COLO829 (cell line): ENCODE results near the gene SPRR3.

ENCODE experiments used
- DNase-seq: peaks from one replicate; pipeline ENCODE4 v3.0.0; 2012; ENCODE audit warnings: low spot score

Gene SPRR3, protein sequence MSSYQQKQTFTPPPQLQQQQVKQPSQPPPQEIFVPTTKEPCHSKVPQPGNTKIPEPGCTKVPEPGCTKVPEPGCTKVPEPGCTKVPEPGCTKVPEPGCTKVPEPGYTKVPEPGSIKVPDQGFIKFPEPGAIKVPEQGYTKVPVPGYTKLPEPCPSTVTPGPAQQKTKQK

DNA sequence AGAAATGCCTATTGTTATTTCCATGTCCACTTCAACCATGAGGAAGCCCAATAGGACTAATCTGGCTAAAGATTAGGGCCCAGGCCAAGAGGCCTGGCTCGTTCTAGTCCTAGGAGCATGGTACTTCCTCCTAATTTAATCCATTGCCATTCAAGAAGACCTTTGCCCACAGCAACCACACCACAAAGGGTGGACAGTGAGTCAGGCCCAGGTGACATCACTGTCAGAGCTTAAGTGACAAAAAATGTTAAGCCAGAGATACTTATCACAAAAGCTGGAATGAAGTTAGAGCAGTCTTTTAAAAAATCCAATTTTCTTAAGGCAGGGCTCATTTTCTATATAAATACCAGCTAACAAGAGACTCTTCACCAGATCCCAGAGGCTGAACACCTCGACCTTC lies at the start of gene SPRR3:
TSS of gene SPRR3 (plus strand) at position 368 of the 400 bp plus-strand sequence. CDS start 1,272 bp downstream, outside the sequence.
- no peak for DNase-seq

DNA sequence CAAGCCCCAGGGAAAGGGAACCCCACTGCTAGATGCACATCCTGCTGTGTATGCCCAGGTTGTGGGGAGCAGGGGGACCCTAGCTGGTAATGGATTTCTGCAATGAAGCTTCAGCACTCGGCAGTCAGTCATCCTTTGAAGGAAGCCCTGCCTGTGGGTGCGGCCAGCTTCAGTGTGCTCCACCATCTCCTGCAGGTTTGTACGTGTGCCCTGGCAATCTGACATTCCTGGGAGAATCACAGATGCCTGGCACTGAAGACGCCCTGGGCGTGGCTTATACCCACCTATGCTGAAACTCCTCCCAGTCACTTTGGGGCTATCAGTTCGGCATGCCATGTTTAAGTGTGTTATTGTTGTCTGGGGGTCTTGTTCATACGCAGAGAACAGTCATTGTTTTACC lies 47.8 kb upstream of the SPRR3 start:
- DNase-seq: no peak

DNA sequence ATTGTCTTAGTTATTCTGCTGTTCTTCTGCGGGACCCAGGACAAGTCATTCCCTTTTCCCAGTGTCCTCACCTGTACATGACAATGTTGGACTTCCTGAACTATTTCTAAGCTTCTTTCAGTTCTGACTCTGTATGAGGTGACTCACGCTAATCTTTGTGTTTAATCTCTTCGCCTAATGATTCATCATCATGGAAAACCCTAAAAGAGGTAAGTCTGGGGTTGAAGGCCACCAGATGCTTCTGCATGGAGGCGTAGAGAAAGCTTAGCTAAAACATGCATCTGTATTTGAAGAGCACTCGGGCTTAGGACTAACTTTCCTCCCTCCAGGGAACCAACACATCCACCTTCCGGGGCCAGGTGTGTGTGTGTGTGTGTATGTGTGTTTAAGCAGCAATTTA lies 47.1 kb upstream of the SPRR3 start:
- no peak for DNase-seq

DNA sequence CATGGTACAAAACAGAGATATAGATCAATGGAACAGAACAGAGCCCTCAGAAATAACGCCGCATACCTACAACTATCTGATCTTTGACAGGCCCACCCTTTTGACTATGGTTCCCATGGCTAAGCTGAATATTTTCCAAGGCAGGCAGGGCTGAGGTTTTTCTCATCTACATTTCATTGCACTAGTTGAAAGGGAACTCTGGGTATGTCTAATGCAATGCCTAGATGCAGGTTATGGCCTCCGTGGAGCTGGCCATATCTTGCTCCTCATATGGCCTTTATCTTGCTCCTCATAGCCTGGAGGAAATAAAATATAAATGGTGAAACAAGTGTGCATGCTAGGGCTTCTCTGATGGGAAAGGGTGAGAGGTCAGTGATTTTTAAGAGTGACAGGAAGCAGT lies 44.0 kb upstream of the SPRR3 start:
- DNase-seq: no peak

DNA sequence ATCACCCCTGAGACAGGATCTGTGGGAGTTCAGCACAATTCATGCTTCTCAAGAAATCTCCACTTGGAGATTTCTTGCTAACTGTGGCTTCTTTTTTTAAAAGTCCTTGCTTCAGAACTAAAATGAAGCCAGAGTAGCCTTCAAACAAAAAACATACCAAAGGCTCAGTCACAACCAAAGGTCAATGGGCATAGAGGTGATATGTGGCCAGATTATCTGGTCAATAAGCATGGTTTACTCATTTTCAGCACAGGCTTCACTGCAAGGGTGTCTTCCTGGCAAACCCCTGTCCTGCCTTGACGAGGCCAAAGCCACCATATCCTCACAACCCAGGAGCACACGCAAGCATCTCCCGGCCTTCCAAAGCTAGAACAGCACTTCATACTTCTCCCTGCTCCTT lies 42.3 kb upstream of the SPRR3 start:
- DNase-seq: no peak

DNA sequence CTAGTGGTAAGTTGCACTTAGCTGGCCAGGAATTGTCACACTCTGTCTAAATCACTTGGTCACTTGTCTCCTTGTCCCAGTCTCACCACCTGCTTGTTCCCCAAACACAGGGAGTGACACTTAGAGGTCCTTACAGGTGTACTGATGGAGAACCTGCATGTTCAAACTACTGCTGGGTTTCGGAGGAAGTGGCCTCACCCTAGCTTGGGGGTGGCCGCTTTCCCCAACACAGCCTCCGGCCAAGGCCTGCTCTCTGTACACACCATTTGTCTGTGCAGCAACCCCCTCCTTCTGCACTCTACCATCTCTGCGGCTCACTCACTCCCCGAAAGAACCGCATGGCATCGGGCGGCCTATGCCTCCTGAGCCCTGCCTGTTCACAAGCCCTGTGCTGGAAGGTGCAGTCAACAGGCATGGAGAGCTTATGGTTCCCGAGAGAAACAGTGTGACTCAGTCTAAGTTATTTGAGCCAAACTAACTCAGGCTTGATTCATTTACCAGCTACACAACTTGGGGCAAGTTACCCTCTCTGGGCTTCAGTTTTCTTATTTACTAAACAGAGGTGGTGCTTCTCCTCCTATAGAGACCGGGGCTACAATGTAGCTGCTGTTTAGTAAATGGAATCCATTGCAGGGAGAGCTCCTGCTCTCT lies 41.6 kb upstream of the SPRR3 start:
- no peak for DNase-seq

DNA sequence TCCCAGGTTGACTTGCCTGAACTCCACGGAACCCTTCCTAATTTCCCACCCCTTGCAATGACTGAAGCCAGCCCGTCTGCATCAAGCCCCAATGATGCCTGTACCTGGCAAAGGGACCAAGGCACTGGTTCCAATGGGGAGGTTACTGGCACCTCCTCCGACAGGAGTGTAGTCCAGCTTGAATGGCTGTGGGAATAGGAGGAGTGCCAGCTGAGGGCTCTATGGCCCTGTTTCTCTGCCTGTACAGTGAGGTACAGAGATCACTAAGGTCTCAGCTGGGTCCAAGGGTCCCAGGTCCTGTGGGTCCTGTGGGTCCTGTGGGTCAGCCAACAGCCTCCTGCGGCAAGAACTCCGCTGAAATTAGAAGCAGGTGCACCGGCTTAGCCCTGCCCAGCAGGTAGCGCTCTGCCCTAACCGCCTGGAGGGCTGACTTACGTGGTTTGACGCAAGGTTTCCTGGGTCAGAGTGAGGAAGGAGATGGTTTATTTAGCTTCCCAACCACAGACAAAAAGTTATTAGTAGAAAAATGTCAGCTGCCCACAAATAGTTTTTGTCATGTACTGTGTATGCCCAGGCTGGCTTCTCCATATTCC lies 41.0 kb upstream of the SPRR3 start:
- no peak for DNase-seq

DNA sequence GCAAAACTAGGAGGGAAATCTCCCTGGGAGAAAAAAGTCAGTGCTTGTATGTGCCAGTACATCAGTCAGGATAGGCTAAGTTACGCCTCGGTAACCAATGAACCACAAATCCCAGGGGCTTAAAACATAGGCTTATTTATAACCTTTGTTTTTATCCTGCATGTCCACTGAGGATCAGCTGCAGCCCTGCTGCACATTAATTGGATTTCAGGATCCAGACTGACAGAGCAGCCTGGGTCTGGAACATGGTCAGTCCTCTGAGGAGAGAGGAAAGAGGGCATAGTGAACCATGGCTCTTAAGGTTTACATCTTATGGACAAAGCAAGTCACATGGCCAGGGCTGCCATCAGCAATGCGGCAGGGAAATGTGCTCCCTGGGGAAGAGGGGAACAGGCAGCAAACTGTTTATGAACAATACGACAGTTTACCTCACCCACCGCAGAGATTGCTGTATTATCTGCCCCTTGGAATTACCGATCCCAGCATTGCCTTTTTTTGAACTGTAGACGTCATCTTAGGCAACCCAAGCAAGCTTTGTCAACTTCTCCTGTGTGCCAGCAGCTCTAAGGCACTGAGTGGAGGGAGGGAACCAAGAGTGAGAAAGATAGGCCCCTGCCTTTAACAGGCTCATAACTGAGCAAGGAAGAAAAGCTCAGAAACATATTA lies 40.2 kb upstream of the SPRR3 start:
- DNase-seq: no peak

DNA sequence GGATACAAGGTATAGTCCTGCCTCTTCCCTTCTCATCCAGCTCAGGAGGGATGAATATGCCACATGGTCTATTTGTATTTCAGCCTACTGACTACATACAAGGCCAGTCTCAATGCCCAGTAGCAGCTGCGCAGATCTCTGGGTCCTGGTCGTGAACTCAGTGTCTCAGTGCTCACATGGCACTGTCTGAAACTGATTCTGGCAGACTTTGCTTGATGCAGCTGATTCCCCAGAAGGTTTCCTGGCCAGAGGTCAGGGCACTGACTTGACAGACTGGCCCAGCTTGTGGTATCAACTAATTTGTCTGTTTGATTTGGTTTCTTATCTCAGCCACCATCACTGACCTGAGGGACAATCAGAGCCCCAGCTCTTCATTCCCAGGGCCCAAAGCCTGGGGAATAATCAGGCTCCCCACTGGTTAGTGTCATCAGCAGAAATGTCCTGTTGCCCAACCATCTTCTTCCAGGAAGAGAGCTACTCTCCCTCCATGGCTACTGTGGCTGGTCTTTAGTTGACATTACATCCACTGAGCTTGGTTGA lies 38.6 kb upstream of the SPRR3 start:
- no peak for DNase-seq

DNA sequence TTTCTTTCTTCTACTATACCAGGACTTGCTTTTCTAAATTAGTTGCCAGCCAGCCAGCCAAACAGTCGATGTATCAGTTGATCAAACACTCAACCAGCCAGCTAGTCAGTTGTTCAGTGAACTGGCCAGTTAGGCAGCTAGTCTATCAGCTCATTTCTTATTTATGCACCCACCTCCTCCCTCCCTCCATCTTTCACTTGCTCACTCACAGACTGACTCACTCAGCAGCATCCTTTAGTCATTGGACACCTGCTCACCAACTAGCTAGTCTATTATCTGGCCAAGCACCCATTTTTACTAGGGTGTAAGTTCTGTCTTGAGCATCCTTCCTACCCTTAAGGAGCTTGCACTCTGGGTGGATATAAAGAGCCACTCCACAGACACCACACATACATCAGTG lies 37.0 kb upstream of the SPRR3 start:
- no peak for DNase-seq

DNA sequence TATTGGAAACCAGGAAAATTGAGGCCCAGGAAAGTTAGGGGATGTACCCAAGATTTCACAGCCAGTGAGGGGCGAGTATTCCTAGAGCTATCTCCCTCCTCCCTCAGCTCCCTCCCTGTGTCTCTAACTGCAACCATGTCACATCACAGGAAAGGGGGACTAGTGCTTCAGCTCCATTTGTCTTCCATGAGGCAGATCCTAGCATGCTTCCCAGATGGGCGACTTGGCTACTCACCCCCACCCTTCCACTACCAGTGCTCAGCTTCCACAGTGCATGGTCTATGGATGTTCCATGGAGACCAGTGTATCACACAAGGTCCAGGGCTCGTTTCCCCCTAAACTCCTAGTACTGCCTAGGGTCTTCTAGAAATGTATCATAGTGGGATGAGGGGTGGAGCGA lies 35.7 kb upstream of the SPRR3 start:
- DNase-seq: no peak

DNA sequence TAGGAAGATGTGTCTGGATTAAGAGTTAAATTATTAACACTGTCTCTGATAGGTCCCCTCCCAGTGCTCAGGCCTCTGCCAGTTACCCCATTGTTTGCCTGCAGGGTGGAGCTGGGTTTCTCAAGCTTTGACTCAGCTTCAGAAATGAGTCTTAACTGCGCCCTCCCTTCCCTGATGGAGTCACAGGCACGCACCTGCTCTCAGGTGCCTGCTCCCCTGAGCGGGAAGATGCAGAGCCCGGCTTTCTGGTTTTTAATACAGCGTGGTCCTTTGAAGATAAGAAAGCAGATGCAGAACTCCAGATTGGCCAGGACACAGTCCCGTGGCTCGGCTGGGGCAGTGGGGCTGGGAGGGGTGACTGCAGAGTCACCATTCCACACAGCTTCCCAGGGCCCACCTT lies 34.3 kb upstream of the SPRR3 start:
- DNase-seq: no peak

DNA sequence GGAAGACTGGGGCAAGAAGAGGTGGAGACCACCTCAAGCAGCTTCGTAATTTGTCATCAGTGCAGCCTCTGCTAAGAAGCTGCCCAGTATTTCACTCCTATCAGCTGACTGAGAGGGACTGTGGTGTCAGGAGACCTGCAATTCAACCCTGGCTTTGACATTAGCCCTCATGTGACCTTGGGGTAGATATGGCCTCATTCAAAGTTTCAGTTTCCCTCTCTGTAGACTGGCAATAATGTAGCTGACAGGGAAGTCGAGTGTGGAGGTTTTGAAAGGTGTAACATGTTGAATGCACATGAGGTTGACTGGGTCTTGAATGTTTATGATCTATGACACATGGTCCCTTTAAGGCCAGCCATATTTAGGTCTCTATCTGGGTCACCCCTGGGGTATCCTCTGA lies 33.3 kb upstream of the SPRR3 start:
- DNase-seq: no peak

DNA sequence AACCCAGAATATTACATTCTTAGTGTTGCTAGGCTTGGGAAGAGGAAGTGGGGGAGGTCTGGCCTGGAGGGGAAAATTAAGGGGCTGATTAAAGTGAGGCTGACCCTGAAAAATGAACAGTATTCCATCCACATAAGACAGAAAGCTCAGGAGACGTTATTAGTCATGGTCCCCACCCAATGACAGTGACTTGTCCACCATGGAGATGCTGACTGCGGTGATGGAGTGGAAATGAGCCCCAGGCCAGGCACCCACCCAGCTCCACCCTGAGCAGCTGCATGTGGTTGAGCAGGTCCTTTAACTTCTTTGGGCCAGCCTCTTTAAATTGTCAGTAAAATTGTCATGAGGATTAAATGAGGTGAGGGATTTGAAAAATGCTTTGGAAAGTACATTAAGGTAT lies 32.5 kb upstream of the SPRR3 start:
- DNase-seq: no peak

DNA sequence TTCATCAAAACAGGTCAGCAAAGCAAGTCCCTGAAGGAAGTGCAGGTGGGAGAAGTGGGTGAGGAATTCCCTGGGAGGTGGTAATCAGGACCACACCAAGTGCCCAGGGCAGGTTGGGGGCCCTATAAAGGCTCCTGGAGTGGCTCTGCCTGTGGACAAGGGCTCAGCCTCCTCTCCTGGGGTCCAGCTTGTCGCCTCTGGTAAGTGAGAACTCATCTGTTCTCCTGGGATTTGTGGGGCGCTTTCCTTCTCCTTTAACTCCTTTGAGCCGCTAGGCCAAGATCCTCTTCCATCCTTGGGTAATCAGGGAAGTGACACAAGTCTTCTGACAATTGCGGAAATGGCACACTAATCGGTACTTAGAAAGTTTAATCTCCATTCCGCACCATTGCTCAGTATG lies 31.1 kb upstream of the SPRR3 start, which contains the start of gene SPRR4:
TSS of gene SPRR4 (plus strand) at position 154 of the 400 bp plus-strand sequence. CDS start 1,243 bp downstream, outside the sequence.
- DNase-seq: no peak

DNA sequence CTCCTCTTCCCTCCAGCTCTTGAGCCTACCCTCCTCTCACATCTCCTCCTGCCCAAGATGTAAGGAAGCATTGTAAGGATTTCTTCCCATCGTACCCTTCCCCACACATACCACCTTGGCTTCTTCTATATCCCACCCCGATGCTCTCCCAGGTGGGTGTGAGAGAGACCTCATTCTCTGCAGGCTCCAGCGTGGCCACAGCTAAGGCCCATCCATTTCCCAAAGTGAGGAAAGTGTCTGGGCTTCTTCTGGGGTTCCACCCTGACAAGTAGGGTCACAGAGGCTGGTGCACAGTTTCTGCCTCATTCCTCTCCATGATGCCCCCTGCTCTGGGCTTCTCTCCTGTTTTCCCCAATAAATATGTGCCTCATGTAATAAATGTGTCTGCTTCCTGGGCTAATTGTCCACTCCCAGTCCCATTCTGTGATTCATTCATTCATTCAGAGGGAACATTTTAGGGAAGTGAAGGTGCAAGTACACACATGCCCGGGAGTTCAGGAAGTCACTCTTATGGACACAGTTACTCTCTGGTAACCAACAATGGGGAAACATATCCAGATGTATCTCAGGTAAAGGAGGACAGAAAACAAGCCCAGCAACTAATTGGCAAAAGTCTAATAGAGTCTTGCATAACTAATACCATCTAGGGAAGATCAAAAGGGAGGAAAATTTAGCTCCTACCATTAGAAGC lies 29.2 kb upstream of the SPRR3 start:
- no peak for DNase-seq

DNA sequence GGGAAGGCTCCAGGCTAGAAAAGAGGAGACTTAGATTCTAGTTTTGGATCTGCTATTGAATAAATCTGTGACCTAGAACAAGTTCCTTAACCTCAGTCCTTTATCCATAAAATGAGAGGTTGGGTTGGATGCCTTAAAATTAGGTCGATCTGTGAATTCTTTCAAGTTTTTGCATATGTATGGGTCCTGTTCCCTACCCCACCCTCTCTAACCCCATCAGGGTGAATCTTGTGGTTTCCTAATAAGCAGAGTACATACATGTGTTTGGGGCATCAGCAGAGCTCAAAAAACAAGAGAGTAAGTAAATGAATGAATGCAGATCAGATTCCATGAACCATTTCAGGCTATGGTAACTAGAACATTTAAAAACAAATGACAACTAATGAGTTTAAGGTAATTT lies 24.9 kb upstream of the SPRR3 start:
- DNase-seq: no peak

DNA sequence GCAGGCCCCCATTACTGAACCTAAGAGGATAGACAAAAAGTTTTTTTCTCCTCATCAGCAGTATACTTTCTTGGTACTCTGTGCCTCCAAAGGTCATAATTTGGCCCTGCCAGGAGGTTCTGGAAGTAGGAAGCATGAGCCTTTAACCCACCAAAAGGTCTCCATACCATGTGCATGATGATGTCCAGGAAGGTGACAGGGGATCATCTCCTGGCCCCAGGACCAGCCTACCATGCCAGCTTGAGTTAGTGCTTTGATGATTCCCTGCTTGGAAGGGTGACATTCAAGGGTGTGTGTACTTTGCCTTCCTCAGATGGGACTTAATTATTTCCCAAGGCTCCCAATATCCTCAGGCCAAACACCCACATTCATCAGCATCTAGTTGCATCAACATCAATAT lies 23.9 kb upstream of the SPRR3 start:
- DNase-seq: no peak

DNA sequence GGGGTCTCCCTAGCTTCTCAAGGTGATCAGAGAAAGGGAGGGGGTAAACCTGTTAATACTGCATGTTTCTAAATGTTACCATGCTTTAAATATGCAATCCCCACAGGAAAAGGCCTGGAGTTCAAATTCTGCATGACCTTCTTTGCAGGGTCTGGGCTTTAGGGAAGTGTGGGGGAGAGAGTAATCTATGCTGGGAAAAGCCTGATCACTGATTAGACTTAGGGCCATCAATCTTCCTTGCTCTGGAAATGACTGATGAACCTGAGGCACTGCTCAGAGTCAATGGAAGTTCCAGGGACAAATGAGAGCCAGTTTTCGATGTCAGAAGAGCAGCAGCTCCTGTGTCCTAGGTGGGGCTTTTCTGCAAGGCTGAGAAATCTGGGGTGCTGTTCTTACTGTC lies 20.9 kb upstream of the SPRR3 start:
- DNase-seq: no peak

DNA sequence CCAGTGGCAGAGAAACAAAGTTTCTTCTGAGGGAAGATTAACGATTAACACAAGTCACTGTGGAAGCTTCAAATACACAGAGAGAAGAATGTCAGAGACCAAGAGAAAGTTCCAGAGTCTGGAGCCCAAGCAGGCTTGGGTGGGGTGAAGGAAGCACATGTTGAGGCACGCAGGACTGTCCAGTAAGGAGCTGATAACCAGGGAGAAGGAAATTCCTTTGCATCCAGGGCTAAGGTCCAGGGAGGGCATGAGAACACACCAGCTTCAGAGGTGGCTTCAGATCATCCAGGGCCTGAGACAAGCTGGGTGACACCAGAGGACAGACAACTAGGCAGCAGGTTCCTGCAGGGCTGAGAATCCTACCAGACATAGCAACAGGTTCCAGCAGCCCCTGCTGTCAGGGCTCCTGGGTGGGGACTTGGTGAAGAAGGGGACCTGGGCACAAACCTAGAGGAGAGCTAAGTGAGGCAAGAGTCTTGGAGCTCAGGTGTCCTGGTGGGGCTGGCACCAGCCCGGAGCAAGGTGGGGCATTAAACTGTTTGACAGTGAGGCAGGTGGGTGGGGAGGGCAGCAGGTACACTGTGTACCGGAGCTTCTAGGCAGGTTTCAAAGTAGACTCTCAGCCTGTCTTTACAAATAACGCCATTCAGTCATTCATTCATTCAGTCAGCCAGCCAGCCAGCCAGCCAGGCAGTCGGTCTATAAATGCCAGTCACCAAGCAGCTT lies 20.2 kb upstream of the SPRR3 start:
- no peak for DNase-seq

DNA sequence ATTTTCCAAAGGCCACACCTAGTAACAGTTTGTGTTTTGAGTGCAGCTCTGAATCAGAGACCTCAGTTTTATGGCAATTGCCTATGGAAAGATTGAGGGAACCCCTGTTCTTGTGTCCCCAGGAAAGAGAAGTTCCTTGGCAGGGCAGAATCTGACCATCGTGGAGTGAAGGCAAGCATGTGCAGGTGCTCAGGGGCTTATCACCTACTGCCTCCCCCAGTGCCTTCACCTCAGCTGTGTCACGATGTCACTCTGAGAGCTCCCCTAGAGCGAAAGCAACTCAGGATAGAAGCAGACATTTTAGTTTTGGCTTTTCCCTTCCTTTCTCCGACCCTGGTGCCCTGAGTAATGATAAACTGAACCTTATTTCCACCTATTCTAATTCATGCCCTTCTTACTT lies 19.5 kb upstream of the SPRR3 start:
- no peak for DNase-seq

DNA sequence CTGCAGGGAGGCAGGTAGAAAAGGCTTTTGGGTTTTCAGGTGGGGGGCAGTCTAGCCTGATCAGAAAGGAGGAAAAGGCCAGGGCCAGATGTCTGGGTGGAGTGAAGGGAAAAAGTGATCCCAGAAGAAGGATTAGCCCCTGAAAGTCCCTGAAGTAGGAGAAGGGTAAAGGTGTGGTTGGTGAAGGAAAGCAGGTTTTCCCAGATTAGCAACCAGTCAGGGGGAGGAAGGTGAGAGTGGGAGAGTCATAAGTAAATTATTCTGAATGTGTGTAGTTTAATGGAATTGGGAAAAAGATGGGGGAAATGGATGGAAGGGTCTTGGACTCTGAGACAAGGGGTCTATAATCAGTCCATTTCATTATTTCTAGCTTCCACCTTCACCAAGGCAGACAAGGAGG lies 18.3 kb upstream of the SPRR3 start:
- DNase-seq: no peak
